ENCODE results near the gene SMG5. TPM values are rescaled to one million over a fixed set of nuclear protein-coding genes. Genes with fewer than 3 reads are reported as not detected.

SMG5 gene
- total RNA-seq, 1 experiment from 2014 or later, result 109 TPM

DNA sequence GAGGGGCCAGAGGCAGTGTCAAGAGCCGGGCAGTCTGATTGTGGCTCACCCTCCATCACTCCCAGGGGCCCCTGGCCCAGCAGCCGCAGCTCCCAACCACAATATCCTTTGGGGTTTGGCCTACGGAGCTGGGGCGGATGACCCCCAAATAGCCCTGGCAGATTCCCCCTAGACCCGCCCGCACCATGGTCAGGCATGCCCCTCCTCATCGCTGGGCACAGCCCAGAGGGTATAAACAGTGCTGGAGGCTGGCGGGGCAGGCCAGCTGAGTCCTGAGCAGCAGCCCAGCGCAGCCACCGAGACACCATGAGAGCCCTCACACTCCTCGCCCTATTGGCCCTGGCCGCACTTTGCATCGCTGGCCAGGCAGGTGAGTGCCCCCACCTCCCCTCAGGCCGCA lies 40.7 kb downstream of the SMG5 start, which contains the start of gene BGLAP:
Gene BGLAP, plus strand, starts transcription at position 259 of the 400 bp plus-strand sequence. Its CDS starts 48 bp downstream, at position 307.
- Mint-ChIP-seq H3K27ac (no peak within 1 kb of the TSS), H3K4me1 (peaks cover 16% of the 10 kb centered on the region), H3K36me3 (peaks cover 18% of the 10 kb centered on the region), H3K27me3 (ENCODE audit: low read depth) (peaks cover 4% of the 10 kb centered on the region), H3K4me3 (no peak within 1 kb of the TSS), H3K9me3 (no peaks in the 10 kb centered on the region)
- ChIA-PET CTCF (interaction anchor here (0.8 to 3.9 kb wide), 5 partner anchors 9 to 112 kb away, joined by 3 to 20 read pairs (median 5); no protein-coding TSS in a partner anchor), POLR2A (no interaction called here)
- no peak for ATAC-seq
- TF ChIP-seq CREB1 (CRISPR knock-in tag; IDR thresholded peaks at IDR 0.05) (no peak), CREM (CRISPR knock-in tag; IDR thresholded peaks at IDR 0.05) (no peak), SMAD3 (CRISPR knock-in tag; IDR thresholded peaks at IDR 0.05; ENCODE audit: borderline replicate concordance) (no peak), ZBTB21 (CRISPR knock-in tag; IDR thresholded peaks at IDR 0.05; ENCODE audit: borderline replicate concordance) (no peak), TEAD1 (CRISPR knock-in tag; IDR thresholded peaks at IDR 0.05) (no peak), ESRRA (CRISPR knock-in tag; IDR thresholded peaks at IDR 0.05; ENCODE audit: borderline replicate concordance) (no peak), TP53 (CRISPR knock-in tag; IDR thresholded peaks at IDR 0.05) (no peak), FOXP1 (CRISPR knock-in tag; IDR thresholded peaks at IDR 0.05; ENCODE audit: borderline replicate concordance) (no peak), ELF4 (CRISPR knock-in tag; IDR thresholded peaks at IDR 0.05; ENCODE audit: low read depth) (no peak), JUN (CRISPR knock-in tag; IDR thresholded peaks at IDR 0.05) (no peak), RORB (CRISPR knock-in tag; IDR thresholded peaks at IDR 0.05) (no peak)
- TF ChIP-seq, protein P1, sequence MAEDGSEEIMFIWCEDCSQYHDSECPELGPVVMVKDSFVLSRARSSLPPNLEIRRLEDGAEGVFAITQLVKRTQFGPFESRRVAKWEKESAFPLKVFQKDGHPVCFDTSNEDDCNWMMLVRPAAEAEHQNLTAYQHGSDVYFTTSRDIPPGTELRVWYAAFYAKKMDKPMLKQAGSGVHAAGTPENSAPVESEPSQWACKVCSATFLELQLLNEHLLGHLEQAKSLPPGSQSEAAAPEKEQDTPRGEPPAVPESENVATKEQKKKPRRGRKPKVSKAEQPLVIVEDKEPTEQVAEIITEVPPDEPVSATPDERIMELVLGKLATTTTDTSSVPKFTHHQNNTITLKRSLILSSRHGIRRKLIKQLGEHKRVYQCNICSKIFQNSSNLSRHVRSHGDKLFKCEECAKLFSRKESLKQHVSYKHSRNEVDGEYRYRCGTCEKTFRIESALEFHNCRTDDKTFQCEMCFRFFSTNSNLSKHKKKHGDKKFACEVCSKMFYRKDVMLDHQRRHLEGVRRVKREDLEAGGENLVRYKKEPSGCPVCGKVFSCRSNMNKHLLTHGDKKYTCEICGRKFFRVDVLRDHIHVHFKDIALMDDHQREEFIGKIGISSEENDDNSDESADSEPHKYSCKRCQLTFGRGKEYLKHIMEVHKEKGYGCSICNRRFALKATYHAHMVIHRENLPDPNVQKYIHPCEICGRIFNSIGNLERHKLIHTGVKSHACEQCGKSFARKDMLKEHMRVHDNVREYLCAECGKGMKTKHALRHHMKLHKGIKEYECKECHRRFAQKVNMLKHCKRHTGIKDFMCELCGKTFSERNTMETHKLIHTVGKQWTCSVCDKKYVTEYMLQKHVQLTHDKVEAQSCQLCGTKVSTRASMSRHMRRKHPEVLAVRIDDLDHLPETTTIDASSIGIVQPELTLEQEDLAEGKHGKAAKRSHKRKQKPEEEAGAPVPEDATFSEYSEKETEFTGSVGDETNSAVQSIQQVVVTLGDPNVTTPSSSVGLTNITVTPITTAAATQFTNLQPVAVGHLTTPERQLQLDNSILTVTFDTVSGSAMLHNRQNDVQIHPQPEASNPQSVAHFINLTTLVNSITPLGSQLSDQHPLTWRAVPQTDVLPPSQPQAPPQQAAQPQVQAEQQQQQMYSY (CRISPR knock-in tag; IDR thresholded peaks at IDR 0.05), result no peak
- TF ChIP-seq, protein P2, sequence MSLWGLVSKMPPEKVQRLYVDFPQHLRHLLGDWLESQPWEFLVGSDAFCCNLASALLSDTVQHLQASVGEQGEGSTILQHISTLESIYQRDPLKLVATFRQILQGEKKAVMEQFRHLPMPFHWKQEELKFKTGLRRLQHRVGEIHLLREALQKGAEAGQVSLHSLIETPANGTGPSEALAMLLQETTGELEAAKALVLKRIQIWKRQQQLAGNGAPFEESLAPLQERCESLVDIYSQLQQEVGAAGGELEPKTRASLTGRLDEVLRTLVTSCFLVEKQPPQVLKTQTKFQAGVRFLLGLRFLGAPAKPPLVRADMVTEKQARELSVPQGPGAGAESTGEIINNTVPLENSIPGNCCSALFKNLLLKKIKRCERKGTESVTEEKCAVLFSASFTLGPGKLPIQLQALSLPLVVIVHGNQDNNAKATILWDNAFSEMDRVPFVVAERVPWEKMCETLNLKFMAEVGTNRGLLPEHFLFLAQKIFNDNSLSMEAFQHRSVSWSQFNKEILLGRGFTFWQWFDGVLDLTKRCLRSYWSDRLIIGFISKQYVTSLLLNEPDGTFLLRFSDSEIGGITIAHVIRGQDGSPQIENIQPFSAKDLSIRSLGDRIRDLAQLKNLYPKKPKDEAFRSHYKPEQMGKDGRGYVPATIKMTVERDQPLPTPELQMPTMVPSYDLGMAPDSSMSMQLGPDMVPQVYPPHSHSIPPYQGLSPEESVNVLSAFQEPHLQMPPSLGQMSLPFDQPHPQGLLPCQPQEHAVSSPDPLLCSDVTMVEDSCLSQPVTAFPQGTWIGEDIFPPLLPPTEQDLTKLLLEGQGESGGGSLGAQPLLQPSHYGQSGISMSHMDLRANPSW (CRISPR knock-in tag; conservative IDR thresholded peaks at IDR 0.05; ENCODE audit: low read depth), result no peak
- TF ChIP-seq, protein P3, sequence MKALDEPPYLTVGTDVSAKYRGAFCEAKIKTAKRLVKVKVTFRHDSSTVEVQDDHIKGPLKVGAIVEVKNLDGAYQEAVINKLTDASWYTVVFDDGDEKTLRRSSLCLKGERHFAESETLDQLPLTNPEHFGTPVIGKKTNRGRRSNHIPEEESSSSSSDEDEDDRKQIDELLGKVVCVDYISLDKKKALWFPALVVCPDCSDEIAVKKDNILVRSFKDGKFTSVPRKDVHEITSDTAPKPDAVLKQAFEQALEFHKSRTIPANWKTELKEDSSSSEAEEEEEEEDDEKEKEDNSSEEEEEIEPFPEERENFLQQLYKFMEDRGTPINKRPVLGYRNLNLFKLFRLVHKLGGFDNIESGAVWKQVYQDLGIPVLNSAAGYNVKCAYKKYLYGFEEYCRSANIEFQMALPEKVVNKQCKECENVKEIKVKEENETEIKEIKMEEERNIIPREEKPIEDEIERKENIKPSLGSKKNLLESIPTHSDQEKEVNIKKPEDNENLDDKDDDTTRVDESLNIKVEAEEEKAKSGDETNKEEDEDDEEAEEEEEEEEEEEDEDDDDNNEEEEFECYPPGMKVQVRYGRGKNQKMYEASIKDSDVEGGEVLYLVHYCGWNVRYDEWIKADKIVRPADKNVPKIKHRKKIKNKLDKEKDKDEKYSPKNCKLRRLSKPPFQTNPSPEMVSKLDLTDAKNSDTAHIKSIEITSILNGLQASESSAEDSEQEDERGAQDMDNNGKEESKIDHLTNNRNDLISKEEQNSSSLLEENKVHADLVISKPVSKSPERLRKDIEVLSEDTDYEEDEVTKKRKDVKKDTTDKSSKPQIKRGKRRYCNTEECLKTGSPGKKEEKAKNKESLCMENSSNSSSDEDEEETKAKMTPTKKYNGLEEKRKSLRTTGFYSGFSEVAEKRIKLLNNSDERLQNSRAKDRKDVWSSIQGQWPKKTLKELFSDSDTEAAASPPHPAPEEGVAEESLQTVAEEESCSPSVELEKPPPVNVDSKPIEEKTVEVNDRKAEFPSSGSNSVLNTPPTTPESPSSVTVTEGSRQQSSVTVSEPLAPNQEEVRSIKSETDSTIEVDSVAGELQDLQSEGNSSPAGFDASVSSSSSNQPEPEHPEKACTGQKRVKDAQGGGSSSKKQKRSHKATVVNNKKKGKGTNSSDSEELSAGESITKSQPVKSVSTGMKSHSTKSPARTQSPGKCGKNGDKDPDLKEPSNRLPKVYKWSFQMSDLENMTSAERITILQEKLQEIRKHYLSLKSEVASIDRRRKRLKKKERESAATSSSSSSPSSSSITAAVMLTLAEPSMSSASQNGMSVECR (CRISPR knock-in tag; IDR thresholded peaks at IDR 0.05; ENCODE audit: borderline replicate concordance), result no peak
- TF ChIP-seq, protein P4, sequence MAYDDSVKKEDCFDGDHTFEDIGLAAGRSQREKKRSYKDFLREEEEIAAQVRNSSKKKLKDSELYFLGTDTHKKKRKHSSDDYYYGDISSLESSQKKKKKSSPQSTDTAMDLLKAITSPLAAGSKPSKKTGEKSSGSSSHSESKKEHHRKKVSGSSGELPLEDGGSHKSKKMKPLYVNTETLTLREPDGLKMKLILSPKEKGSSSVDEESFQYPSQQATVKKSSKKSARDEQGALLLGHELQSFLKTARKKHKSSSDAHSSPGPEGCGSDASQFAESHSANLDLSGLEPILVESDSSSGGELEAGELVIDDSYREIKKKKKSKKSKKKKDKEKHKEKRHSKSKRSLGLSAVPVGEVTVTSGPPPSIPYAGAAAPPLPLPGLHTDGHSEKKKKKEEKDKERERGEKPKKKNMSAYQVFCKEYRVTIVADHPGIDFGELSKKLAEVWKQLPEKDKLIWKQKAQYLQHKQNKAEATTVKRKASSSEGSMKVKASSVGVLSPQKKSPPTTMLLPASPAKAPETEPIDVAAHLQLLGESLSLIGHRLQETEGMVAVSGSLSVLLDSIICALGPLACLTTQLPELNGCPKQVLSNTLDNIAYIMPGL (CRISPR knock-in tag; IDR thresholded peaks at IDR 0.05), result no peak
- no peak for DNase-seq (ENCODE audit: low spot score)

Data from WTC11 (cell line).